Loucy (cell line): ENCODE measurements around the gene LETM1.

Source experiments
- H2AFZ ChIP-seq: fragments of 200-600 bp; sonication (generic); 2 replicates; pipeline ENCODE4 v1.6.0; 2016; ENCODE audit warnings: antibody characterized with exemption, mild to moderate bottlenecking, low read length, moderate library complexity
- H3F3A ChIP-seq: fragments of 200-600 bp; 2 replicates; pipeline ENCODE4 v1.6.0; 2016; ENCODE audit warnings: antibody characterized with exemption, low read depth, mild to moderate bottlenecking
- H3K27me3 ChIP-seq: fragments of 200-600 bp; sonication (generic); 2 replicates; pipeline ENCODE4 v1.6.1; 2014; ENCODE audit warnings: low read length, mild to moderate bottlenecking; ENCODE audit not compliant: insufficient read depth, poor library complexity, severe bottlenecking
- H3K36me3 ChIP-seq: fragments of 200-600 bp; sonication (generic); 2 replicates; pipeline ENCODE4 v1.6.1; 2016; ENCODE audit warnings: low read length; ENCODE audit not compliant: insufficient read depth
- H3K4me1 ChIP-seq: fragments of 200-600 bp; sonication (generic); 2 replicates; pipeline ENCODE4 v1.5.1; 2014; ENCODE audit warnings: low read length, mild to moderate bottlenecking; ENCODE audit not compliant: insufficient read depth, poor library complexity, severe bottlenecking
- H3K4me2 ChIP-seq: fragments of 200-600 bp; sonication (generic); 2 replicates; pipeline ENCODE4 v1.6.0; 2014; ENCODE audit warnings: antibody characterized with exemption, low read length, low read depth, mild to moderate bottlenecking; ENCODE audit not compliant: poor library complexity, severe bottlenecking
- H3K4me3 ChIP-seq: fragments of 200-600 bp; sonication (generic); 2 replicates; pipeline ENCODE4 v1.5.1; 2014; ENCODE audit warnings: low read length, mild to moderate bottlenecking, mixed read lengths; ENCODE audit not compliant: poor library complexity, severe bottlenecking
- H3K79me2 ChIP-seq: fragments of 200-600 bp; sonication (generic); 2 replicates; pipeline ENCODE4 v1.6.1; 2014; ENCODE audit warnings: low read length; ENCODE audit not compliant: insufficient read depth
- H3K9ac ChIP-seq: fragments of 200-600 bp; sonication (generic); 2 replicates; pipeline ENCODE4 v1.6.0; 2014; ENCODE audit warnings: mild to moderate bottlenecking, low read depth, low read length, moderate library complexity; ENCODE audit not compliant: poor library complexity, severe bottlenecking
- H3K9me2 ChIP-seq: fragments of 200-600 bp; sonication (generic); replicated peaks from 2 replicates; pipeline ENCODE4 v1.6.1; 2016; ENCODE audit warnings: low read depth, low read length, mixed read lengths
- H3K9me3 ChIP-seq: fragments of 200-600 bp; sonication (generic); 2 replicates; pipeline ENCODE4 v1.6.1; 2014; ENCODE audit warnings: mild to moderate bottlenecking, antibody characterized with exemption, low read length, low read depth; ENCODE audit not compliant: insufficient read depth
- H4K20me1 ChIP-seq: fragments of 200-600 bp; sonication (generic); 2 replicates; pipeline ENCODE4 v1.6.0; 2014; ENCODE audit warnings: antibody characterized with exemption, low read length, mild to moderate bottlenecking; ENCODE audit not compliant: insufficient read depth, poor library complexity, severe bottlenecking
- EZH2phosphoT487 ChIP-seq: fragments of 200-600 bp; IDR thresholded peaks from 2 replicates; pipeline ENCODE4 v1.6.1; 2018; ENCODE audit warnings: antibody characterized with exemption, mild to moderate bottlenecking, moderate library complexity, borderline replicate concordance
- TF ChIP-seq, protein P1 (sequence below): fragments of 200-600 bp; sonication (generic); conservative IDR thresholded peaks from 2 replicates; pipeline ENCODE4 v1.5.1; 2014; ENCODE audit warnings: mild to moderate bottlenecking, antibody characterized with exemption, low read length

The LETM1 gene

GRCh38 chr4:1868912-1869311, 13.0 kb upstream of the LETM1 start:
- peaks cover 34% of the 10 kb centered on the region for H3K79me2 ChIP-seq
- H3K9me2 ChIP-seq = no peaks in the 10 kb centered on the region
- no peaks in the 10 kb centered on the region for H3K27me3 ChIP-seq
- H3K9ac ChIP-seq = no peak overlapping the region
- H3K36me3 ChIP-seq = no peaks in the 10 kb centered on the region
- no peak overlapping the region for H3K4me2 ChIP-seq
- H3F3A ChIP-seq = no peaks in the 10 kb centered on the region
- peaks cover 13% of the 10 kb centered on the region for H3K4me1 ChIP-seq
- no peaks in the 10 kb centered on the region for H3K9me3 ChIP-seq
- H4K20me1 ChIP-seq = peaks cover 15% of the 10 kb centered on the region
- no peak for TF ChIP-seq EZH2phosphoT487
- TF ChIP-seq, protein P1, sequence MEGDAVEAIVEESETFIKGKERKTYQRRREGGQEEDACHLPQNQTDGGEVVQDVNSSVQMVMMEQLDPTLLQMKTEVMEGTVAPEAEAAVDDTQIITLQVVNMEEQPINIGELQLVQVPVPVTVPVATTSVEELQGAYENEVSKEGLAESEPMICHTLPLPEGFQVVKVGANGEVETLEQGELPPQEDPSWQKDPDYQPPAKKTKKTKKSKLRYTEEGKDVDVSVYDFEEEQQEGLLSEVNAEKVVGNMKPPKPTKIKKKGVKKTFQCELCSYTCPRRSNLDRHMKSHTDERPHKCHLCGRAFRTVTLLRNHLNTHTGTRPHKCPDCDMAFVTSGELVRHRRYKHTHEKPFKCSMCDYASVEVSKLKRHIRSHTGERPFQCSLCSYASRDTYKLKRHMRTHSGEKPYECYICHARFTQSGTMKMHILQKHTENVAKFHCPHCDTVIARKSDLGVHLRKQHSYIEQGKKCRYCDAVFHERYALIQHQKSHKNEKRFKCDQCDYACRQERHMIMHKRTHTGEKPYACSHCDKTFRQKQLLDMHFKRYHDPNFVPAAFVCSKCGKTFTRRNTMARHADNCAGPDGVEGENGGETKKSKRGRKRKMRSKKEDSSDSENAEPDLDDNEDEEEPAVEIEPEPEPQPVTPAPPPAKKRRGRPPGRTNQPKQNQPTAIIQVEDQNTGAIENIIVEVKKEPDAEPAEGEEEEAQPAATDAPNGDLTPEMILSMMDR = no peak
- no peak overlapping the region for H2AFZ ChIP-seq
- no peak overlapping the region for H3K4me3 ChIP-seq

GRCh38 chr4:1868293-1868692, 12.3 kb upstream of the LETM1 start:
- Histone ChIP-seq H3K4me1 (peaks cover 6% of the 10 kb centered on the region), H4K20me1 (peaks cover 8% of the 10 kb centered on the region), H3K79me2 (peaks cover 28% of the 10 kb centered on the region), H3K4me3 (no peak overlapping the region), H3K4me2 (no peak overlapping the region), H3F3A (no peaks in the 10 kb centered on the region), H3K27me3 (no peaks in the 10 kb centered on the region), H2AFZ (no peak overlapping the region), H3K9me3 (no peaks in the 10 kb centered on the region), H3K9ac (no peak overlapping the region), H3K36me3 (no peaks in the 10 kb centered on the region), H3K9me2 (no peaks in the 10 kb centered on the region)
- no peak for TF ChIP-seq EZH2phosphoT487
- TF ChIP-seq, protein P1 = no peak

DNA sequence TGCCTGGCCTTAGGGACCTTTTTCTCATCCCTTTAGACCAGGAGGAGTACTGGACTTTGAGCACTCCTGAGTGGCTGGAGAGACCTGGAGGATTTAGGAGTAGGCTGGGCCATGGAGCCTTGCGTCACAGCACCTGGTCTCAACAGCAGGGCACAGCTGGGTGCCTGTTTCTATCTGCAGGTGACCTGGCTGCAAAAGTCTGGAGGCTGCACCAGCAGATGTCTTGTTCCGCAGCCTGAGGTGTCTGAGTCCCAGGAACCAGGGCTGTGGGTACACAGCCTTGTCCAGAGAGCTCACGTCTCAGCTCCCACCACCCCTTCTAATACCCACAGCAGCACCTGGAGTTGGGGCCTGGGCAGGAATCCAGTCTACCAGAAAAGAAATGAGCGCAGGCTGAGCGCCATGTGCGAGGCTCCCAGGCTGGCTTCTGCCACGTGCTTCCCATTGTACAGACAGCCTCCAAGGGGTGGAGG, 10.3 kb upstream of the LETM1 start:
- no peaks in the 10 kb centered on the region for H3K27me3 ChIP-seq
- H3K9ac ChIP-seq = no peak overlapping the region
- no peak overlapping the region for H3K4me3 ChIP-seq
- H3K4me1 ChIP-seq = peaks cover 5% of the 10 kb centered on the region
- H2AFZ ChIP-seq = no peak overlapping the region
- H3K9me2 ChIP-seq = no peaks in the 10 kb centered on the region
- H3F3A ChIP-seq = no peaks in the 10 kb centered on the region
- H4K20me1 ChIP-seq = no peaks in the 10 kb centered on the region
- no peaks in the 10 kb centered on the region for H3K36me3 ChIP-seq
- peaks cover 8% of the 10 kb centered on the region; the same call in 1 of the 2 replicates for H3K79me2 ChIP-seq
- no peak overlapping the region for H3K4me2 ChIP-seq
- no peak for TF ChIP-seq EZH2phosphoT487
- TF ChIP-seq, protein P1 = no peak
- H3K9me3 ChIP-seq = no peaks in the 10 kb centered on the region
